Muscle of back (tissue), 11 donors: ENCODE results near the gene KCNQ2. TPM values are rescaled to one million over a fixed set of nuclear protein-coding genes. Genes with fewer than 3 reads are reported as not detected.

ENCODE experiments used
- DNase-seq, 3 donors: peaks; one replicate each; pipeline versions ENCODE4 v3.0.0 to v3.0.0-alpha.2; 2013
- polyA plus RNA-seq, 10 donors: library from polyadenylated mRNA; unstranded; fragments of 120-200 nt; gene quantifications; one replicate each; pipeline ENCODE4 v1.2.1, GENCODE V29; 2013; ENCODE audit not compliant: insufficient read length in 10 of 10

Gene KCNQ2
- polyA plus RNA-seq, 10 donors = 2.6 to 8.1 (median 4.3) TPM

GRCh38 chr20:63359937-63360849, 112.3 kb downstream of the KCNQ2 start:
- no peak for DNase-seq

GRCh38 chr20:63359164-63359934, 113.1 kb downstream of the KCNQ2 start:
- DNase-seq = no peak

- no peak for DNase-seq
Observed at GRCh38 chr20:63357921-63358905, 114.2 kb downstream of the KCNQ2 start.

- no peak for DNase-seq
Observed at GRCh38 chr20:63356931-63357879, 115.2 kb downstream of the KCNQ2 start.

- no peak for DNase-seq
Observed at GRCh38 chr20:63356511-63356910, 115.9 kb downstream of the KCNQ2 start.

GRCh38 chr20:63355781-63356295, 116.6 kb downstream of the KCNQ2 start:
- no peak for DNase-seq

- no peak for DNase-seq
Observed at GRCh38 chr20:63354636-63355350, 117.7 kb downstream of the KCNQ2 start.

GRCh38 chr20:63352811-63353221, 119.6 kb downstream of the KCNQ2 start:
- DNase-seq = no peak

GRCh38 chr20:63351811-63352591, 120.5 kb downstream of the KCNQ2 start:
- DNase-seq = peak; percentile 35 to 75 (median 38)

GRCh38 chr20:63351326-63351700, 121.1 kb downstream of the KCNQ2 start:
- DNase-seq = no peak

GRCh38 chr20:63350597-63351325, 121.7 kb downstream of the KCNQ2 start:
- DNase-seq = no peak

Other genes starting within 250 kb of the KCNQ2 start
- under 1 TPM in 6 of 10 donors, not detected in 4; 0.13 to 0.99 (median 0.28) TPM for gene BIRC7, start 236.8 kb downstream of the KCNQ2 start, polyA plus RNA-seq
- 10 to 100 TPM; 18.3 to 37.7 (median 25.6) TPM for gene NKAIN4, start 218.2 kb downstream of the KCNQ2 start, polyA plus RNA-seq
- gene ARFGAP1, start 199.8 kb downstream of the KCNQ2 start, polyA plus RNA-seq = 100 to 1,000 TPM in 1 of 10 donors, 10 to 100 TPM in 9; 46.5 to 107 (median 68.9) TPM
- gene COL20A1, start 179.5 kb downstream of the KCNQ2 start, polyA plus RNA-seq = 10 to 100 TPM in 2 of 10 donors, 1 to 10 TPM in 8; 4.2 to 17.0 (median 8.0) TPM
- 1 to 10 TPM in 3 of 10 donors, under 1 TPM in 7; 0.14 to 1.5 (median 0.61) TPM for gene CHRNA4, start 111.3 kb downstream of the KCNQ2 start, polyA plus RNA-seq
- 100 to 1,000 TPM; 401 to 971 (median 772) TPM for gene EEF1A2, start 26.4 kb upstream of the KCNQ2 start, polyA plus RNA-seq
- gene PPDPF, start 48.1 kb upstream of the KCNQ2 start, polyA plus RNA-seq = 100 to 1,000 TPM; 138 to 325 (median 206) TPM
- under 1 TPM; 0.15 to 0.50 (median 0.32) TPM for gene PTK6, start 64.7 kb upstream of the KCNQ2 start, polyA plus RNA-seq
- under 1 TPM in 1 of 10 donors, not detected in 9; 0.23 TPM for gene SRMS, start 75.1 kb upstream of the KCNQ2 start, polyA plus RNA-seq
- under 1 TPM in 7 of 10 donors, not detected in 3; 0.12 to 0.36 (median 0.24) TPM for gene FNDC11, start 81.5 kb upstream of the KCNQ2 start, polyA plus RNA-seq
- 10 to 100 TPM in 1 of 10 donors, 1 to 10 TPM in 9; 5.2 to 11.1 (median 6.8) TPM for gene HELZ2, start 101.6 kb upstream of the KCNQ2 start, polyA plus RNA-seq
- 1 to 10 TPM; 5.3 to 9.3 (median 7.3) TPM for gene GMEB2, start 154.4 kb upstream of the KCNQ2 start, polyA plus RNA-seq
- gene STMN3, start 180.8 kb upstream of the KCNQ2 start, polyA plus RNA-seq = 10 to 100 TPM in 9 of 10 donors, 1 to 10 TPM in 1; 8.8 to 37.1 (median 16.1) TPM
- 10 to 100 TPM in 7 of 10 donors, 1 to 10 TPM in 3; 6.0 to 17.7 (median 11.1) TPM for gene RTEL1, start 185.7 kb upstream of the KCNQ2 start, polyA plus RNA-seq
- gene TNFRSF6B, start 224.0 kb upstream of the KCNQ2 start, polyA plus RNA-seq = 1 to 10 TPM in 4 of 10 donors, under 1 TPM in 6; 0.22 to 3.0 (median 0.87) TPM
- 10 to 100 TPM; 20.1 to 28.2 (median 25.6) TPM for gene ARFRP1, start 235.3 kb upstream of the KCNQ2 start, polyA plus RNA-seq
- 10 to 100 TPM; 10.5 to 15.1 (median 12.9) TPM for gene ZGPAT, start 235.4 kb upstream of the KCNQ2 start, polyA plus RNA-seq